GM20000 (cell line): Measurements from ENCODE around the gene SRP9.

Experiments
- DNase-seq: peaks from one replicate; pipeline ENCODE4 v3.0.0; 2012; ENCODE audit warnings: low spot score
- TF ChIP-seq, protein P1 (sequence below): IDR thresholded peaks from 2 replicates; pipeline ENCODE4 v1.5.1; 2012; ENCODE audit warnings: mild to moderate bottlenecking, control low read depth; ENCODE audit errors: extremely low read depth, missing control alignments

Gene SRP9

DNA sequence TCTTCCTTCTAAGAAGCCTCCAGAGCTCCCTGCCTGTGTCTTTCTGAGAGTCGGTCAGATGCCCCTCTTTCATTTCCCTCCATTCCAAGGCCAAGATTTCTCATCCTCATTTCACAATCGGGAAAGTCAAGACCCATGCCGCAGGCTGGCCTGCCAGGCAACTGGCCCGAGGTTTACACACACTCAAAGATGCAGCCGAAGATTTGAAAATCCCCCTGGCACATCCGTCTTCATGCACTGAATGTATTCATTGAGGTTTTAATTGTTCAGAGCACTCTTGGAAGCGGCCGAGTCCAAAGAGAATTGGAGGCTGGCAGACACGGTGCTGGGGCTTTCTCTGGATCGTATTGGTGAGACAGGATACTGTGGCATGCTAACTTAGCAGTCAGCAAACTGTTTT lies 29.1 kb upstream of the SRP9 start:
- no peak for DNase-seq
- TF ChIP-seq, protein P1, sequence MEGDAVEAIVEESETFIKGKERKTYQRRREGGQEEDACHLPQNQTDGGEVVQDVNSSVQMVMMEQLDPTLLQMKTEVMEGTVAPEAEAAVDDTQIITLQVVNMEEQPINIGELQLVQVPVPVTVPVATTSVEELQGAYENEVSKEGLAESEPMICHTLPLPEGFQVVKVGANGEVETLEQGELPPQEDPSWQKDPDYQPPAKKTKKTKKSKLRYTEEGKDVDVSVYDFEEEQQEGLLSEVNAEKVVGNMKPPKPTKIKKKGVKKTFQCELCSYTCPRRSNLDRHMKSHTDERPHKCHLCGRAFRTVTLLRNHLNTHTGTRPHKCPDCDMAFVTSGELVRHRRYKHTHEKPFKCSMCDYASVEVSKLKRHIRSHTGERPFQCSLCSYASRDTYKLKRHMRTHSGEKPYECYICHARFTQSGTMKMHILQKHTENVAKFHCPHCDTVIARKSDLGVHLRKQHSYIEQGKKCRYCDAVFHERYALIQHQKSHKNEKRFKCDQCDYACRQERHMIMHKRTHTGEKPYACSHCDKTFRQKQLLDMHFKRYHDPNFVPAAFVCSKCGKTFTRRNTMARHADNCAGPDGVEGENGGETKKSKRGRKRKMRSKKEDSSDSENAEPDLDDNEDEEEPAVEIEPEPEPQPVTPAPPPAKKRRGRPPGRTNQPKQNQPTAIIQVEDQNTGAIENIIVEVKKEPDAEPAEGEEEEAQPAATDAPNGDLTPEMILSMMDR: no peak

DNA sequence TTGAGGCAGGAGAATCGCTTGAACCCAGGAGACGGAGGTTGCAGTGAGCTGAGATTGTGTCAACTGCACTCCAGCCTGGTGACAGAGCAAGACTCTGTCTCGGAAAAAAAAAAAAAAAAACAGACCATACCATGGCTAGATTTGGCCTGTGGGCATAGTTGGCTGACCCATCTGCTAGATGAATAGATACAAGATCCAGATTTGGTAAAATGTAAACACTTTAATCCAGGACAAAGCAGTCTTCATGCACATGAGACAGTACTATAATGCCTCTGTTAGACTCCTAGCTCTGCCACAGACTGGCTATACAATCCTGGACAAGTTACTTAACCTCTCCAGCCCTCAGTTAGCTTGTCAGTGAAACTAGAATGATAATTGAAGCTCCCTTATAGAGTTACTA lies 27.9 kb upstream of the SRP9 start:
- DNase-seq: no peak
- TF ChIP-seq, protein P1: no peak

DNA sequence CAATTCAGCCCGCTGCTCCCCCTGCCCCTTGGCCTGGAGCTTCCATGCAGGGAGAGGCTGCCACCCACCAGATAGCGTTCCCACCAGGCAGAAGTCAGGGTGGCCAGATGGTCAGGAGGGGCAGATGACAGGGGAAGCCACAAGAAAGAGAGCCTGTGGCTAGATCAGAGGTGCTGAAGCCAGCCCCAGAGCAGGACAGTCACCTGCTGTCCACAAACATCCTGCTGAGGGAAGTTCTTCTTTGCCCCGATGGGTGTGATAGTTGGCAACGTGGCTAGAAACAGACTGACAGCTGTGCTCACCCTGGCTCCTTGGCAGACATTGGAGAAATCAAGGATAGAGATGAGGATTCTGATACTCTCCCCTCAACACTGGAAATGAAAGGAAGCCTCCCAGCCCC lies 27.2 kb upstream of the SRP9 start:
- TF ChIP-seq, protein P1: no peak
- DNase-seq: no peak

DNA sequence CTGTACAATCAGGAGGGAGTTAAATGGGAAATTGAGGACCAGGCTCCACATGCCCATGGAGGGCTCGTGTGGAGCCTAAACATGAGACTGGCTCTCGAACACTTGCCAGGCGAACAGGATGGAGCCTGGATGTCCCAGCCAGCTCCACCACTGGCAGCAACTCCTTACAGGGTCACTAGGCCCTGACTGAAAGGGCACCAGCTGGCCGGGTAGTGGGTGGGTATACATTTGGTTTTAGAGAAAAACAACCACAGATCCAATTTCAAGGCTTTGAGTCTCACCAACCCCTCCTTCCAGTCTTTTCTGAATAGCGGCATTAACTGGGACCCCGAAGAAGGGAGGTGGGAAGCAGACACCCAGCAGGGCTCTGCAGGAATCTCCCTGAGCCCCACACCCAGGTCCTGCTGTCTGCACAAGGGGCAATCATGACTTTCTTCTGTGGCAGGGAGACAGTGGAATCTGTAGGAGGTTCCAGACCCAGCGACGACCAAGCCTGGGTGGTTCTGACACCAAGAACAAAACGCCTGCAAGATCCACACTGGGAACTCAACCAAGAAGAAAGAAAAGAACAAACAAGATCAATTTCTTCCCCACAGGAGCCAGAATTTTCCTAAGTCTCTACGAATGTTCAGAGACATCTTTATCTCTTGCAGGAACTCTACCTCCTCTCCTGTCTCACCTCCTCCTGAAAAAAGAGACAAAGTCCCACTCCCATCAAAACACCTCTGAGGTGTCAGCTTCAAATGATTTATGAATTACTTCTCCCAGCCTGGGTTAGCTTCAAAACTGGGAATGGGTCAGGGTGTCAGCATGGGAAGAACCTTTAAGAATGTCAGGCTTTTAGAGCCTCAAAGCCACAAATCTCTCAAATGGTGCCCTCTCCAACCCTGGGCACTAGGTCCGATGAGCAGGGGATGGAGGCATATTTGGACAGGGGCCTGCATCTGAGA lies 26.5 kb upstream of the SRP9 start:
- TF ChIP-seq, protein P1: no peak
- DNase-seq: no peak

DNA sequence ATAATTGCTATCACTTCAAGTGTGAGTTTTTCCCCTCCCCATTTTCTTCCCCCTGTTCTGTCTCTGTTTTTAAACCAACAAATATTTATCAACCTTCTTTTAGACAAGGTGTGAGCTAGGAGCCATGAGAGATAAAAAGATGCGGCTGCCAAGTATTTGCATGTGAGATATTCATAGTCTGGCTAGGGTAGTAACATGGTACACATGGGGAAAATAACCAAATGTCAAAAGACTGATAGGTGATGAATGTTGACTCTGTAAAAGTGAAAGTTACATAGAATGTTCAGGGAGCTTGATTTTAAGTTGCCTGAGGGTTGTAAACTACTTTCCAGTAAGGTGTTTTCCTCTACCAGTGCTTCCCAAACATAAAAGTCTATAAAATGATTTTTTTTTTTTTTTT lies 25.4 kb upstream of the SRP9 start:
- TF ChIP-seq, protein P1: no peak
- DNase-seq: no peak

DNA sequence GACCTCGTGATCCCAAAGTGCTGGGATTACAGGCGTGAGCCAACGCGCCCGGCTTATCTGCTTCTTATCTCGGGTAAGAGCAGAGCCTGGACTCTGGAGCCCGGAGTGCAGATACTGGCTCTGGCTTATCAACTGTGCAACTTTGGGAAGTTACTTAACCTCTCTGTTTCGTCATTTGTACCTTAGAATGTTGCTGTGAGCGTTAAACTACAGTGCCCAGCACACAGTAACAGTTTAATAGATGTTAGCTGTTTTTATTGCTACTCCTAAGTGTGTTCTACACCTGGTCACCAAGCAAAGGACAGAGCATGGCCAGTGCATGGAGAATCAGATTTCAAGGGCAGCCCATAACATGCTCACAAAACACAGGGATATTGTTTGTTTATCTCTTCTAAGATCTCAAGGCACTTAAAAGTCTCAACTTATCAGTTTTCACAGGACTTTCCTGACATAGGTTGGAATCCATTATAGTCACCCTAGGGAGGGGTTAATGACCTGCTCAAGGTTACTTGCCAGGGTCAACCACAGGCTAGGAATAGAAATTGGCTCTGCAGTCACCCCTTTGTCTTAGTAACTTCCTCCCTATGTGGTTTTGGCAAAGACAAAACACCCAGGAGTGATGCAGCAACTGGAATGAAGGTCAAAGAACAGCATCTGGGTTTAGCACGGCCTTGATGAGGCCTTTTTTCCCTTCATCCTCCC lies 22.5 kb upstream of the SRP9 start:
- no peak for DNase-seq

More for the DNA sequence above, 22.5 kb upstream of the SRP9 start:
- TF ChIP-seq, protein P1: no peak
